Hepatocyte (in vitro differentiated cells): ENCODE measurements around the gene KCNJ4. TPM values are rescaled to one million over a fixed set of nuclear protein-coding genes. Genes with fewer than 3 reads are reported as not detected.

ENCODE experiments used
- DNase-seq: peaks from one replicate; pipeline ENCODE4 v3.0.0-alpha.2; 2016; ENCODE audit warnings: low spot score
- H2AFZ ChIP-seq: fragments of 200-600 bp; sonication (generic); 2 replicates; pipeline ENCODE4 v1.6.0; 2016; ENCODE audit warnings: antibody characterized with exemption, mild to moderate bottlenecking
- H3K27ac ChIP-seq: fragments of 200-600 bp; sonication (generic); 2 replicates; pipeline ENCODE4 v1.5.1; 2016; ENCODE audit warnings: mild to moderate bottlenecking
- H3K27me3 ChIP-seq: fragments of 200-600 bp; sonication (generic); 2 replicates; pipeline ENCODE4 v1.6.1; 2016
- H3K36me3 ChIP-seq: fragments of 200-600 bp; sonication (generic); replicated peaks from 2 replicates; pipeline ENCODE4 v1.5.1; 2016; ENCODE audit warnings: low read depth; ENCODE audit not compliant: insufficient read depth
- H3K4me1 ChIP-seq: fragments of 200-600 bp; sonication (generic); 2 replicates; pipeline ENCODE4 v1.5.1; 2016; ENCODE audit warnings: mild to moderate bottlenecking, moderate library complexity; ENCODE audit not compliant: insufficient read depth
- H3K4me2 ChIP-seq: fragments of 200-600 bp; sonication (generic); 2 replicates; pipeline ENCODE4 v1.6.0; 2016
- H3K4me3 ChIP-seq: fragments of 200-600 bp; sonication (generic); 2 replicates; pipeline ENCODE4 v1.5.1; 2016; ENCODE audit warnings: mild to moderate bottlenecking
- H3K79me2 ChIP-seq: fragments of 200-600 bp; sonication (generic); 2 replicates; pipeline ENCODE4 v1.6.0; 2017; ENCODE audit warnings: mild to moderate bottlenecking
- H3K9me2 ChIP-seq: fragments of 200-600 bp; sonication (generic); replicated peaks from 2 replicates; pipeline ENCODE4 v1.6.0; 2017; ENCODE audit warnings: mild to moderate bottlenecking; ENCODE audit not compliant: insufficient read depth
- H3K9me3 ChIP-seq: fragments of 200-600 bp; sonication (generic); 2 replicates; pipeline ENCODE4 v1.5.1; 2016; ENCODE audit warnings: low read depth, mild to moderate bottlenecking
- H4K20me1 ChIP-seq: fragments of 200-600 bp; sonication (generic); 2 replicates; pipeline ENCODE4 v1.6.0; 2016; ENCODE audit warnings: mild to moderate bottlenecking; ENCODE audit not compliant: insufficient read depth, poor library complexity, severe bottlenecking
- CTCF ChIP-seq: fragments of 200-600 bp; sonication (generic); IDR thresholded peaks from 2 replicates; pipeline ENCODE4 v1.5.1; 2016; ENCODE audit warnings: antibody characterized with exemption, mild to moderate bottlenecking; ENCODE audit not compliant: poor library complexity
- EZH2 ChIP-seq: fragments of 200-600 bp; sonication (generic); IDR thresholded peaks from 2 replicates; pipeline ENCODE4 v1.6.1; 2016; ENCODE audit warnings: antibody characterized with exemption, mild to moderate bottlenecking, borderline replicate concordance
- EZH2phosphoT487 ChIP-seq: fragments of 200-600 bp; sonication (generic); IDR thresholded peaks from one replicate; pipeline ENCODE4 v1.6.1; 2018; ENCODE audit warnings: antibody characterized with exemption, mild to moderate bottlenecking, low read depth, moderate library complexity; ENCODE audit not compliant: unreplicated experiment, severe bottlenecking
- WGBS: methylation state at CpG from one replicate; pipeline ENCODE4 v1.1.6; 2016; ENCODE audit warnings: low lambda C conversion rate; ENCODE audit errors: missing lambda C conversion rate; 5-methylcytosine and 5-hydroxymethylcytosine counted together
- polyA plus RNA-seq: library from polyadenylated mRNA; unstranded; fragments of >200 nt; fragmentation: Nextera tagmentation; extraction: Ambion mirVana; gene quantifications from 2 replicates; pipeline ENCODE4 v1.2.1, GENCODE V29; 2016
- total RNA-seq: library from RNA; depleted of rRNA; stranded (reverse); fragments of >200 nt; gene quantifications from 2 replicates; pipeline ENCODE4 v1.2.3, GENCODE V29; 2014

KCNJ4 gene
- total and polyA plus RNA-seq, 2 experiments from 2014 or later, result 0.08 to 0.50 TPM

GRCh38 chr22:38489142-38489541, 34.1 kb upstream of the KCNJ4 start:
- Histone ChIP-seq H3K79me2 (peaks cover 61% of the 10 kb centered on the region), H3K27me3 (no peaks in the 10 kb centered on the region), H3K9me2 (no peaks in the 10 kb centered on the region), H2AFZ (no peak overlapping the region), H3K36me3 (peaks cover 26% of the 10 kb centered on the region), H3K4me3 (no peak overlapping the region), H3K27ac (peak overlapping the region; percentile 56), H3K4me1 (no peaks in the 10 kb centered on the region), H3K4me2 (no peak overlapping the region), H3K9me3 (no peaks in the 10 kb centered on the region), H4K20me1 (peaks cover 85% of the 10 kb centered on the region)
- TF ChIP-seq EZH2phosphoT487 (no peak), EZH2 (no peak), CTCF (no peak)
- DNase-seq, result no peak
- 98% methylated on average over 17 of the region's 17 CpGs for WGBS

- Histone ChIP-seq H3K79me2 (peaks cover 49% of the 10 kb centered on the region), H3K27ac (no peak overlapping the region), H3K9me2 (no peaks in the 10 kb centered on the region), H2AFZ (no peak overlapping the region), H3K4me1 (no peaks in the 10 kb centered on the region), H3K9me3 (no peaks in the 10 kb centered on the region), H3K36me3 (peaks cover 16% of the 10 kb centered on the region), H3K4me3 (no peak overlapping the region), H3K27me3 (no peaks in the 10 kb centered on the region), H4K20me1 (peaks cover 73% of the 10 kb centered on the region), H3K4me2 (no peak overlapping the region)
- TF ChIP-seq CTCF (no peak), EZH2phosphoT487 (no peak)
- DNase-seq, result no peak
- WGBS, result 93% methylated on average over 6 of the region's 6 CpGs
These were observed 32.9 kb upstream of the KCNJ4 start for GRCh38 chr22:38487946-38488345.

GRCh38 chr22:38485783-38486182, 30.8 kb upstream of the KCNJ4 start:
- no peak for TF ChIP-seq CTCF
- TF ChIP-seq EZH2, result no peak
- TF ChIP-seq EZH2phosphoT487, result no peak
- Histone ChIP-seq H3K4me2 (no peak overlapping the region), H4K20me1 (peaks cover 54% of the 10 kb centered on the region), H3K27ac (no peak overlapping the region), H3K36me3 (peaks cover 14% of the 10 kb centered on the region), H3K79me2 (peaks cover 37% of the 10 kb centered on the region), H3K4me1 (no peaks in the 10 kb centered on the region), H3K9me2 (no peaks in the 10 kb centered on the region), H3K9me3 (no peaks in the 10 kb centered on the region), H3K4me3 (no peak overlapping the region), H3K27me3 (no peaks in the 10 kb centered on the region), H2AFZ (no peak overlapping the region)
- DNase-seq, result no peak
- WGBS, result 82% methylated on average over 4 of the region's 5 CpGs

GRCh38 chr22:38484244-38484643, 29.2 kb upstream of the KCNJ4 start:
- Histone ChIP-seq H2AFZ (no peak overlapping the region), H3K4me3 (no peak overlapping the region), H3K4me2 (no peak overlapping the region), H4K20me1 (peaks cover 41% of the 10 kb centered on the region), H3K36me3 (peaks cover 14% of the 10 kb centered on the region), H3K4me1 (no peaks in the 10 kb centered on the region), H3K27ac (no peak overlapping the region), H3K9me3 (no peaks in the 10 kb centered on the region), H3K9me2 (no peaks in the 10 kb centered on the region), H3K79me2 (peaks cover 22% of the 10 kb centered on the region), H3K27me3 (no peaks in the 10 kb centered on the region)
- DNase-seq, result no peak
- 96% methylated on average over 1 of the region's 1 CpG for WGBS
- TF ChIP-seq CTCF (no peak), EZH2phosphoT487 (no peak), EZH2 (no peak)
